T-helper 1 cell treated with Interleukin-12 subunit alpha and Interleukin-12 subunit beta and Interleukin-4 antibody, amounts not matched to agents 30 μg/mL and 1 μg/mL, for 36 hours (primary cell): Measurements from ENCODE around the gene XPR1.
A peak's percentile ranks its signal among the peaks of the same experiment; 100 is the strongest.

Experiments used
- H3K27ac Mint-ChIP-seq: one replicate; pipeline ENCODE4 v1.8.0; 2021; ENCODE audit warnings: mild to moderate bottlenecking, mixed read lengths
- H3K27me3 Mint-ChIP-seq: one replicate; pipeline ENCODE4 v1.8.0; 2021; ENCODE audit warnings: low read depth, mixed read lengths
- H3K36me3 Mint-ChIP-seq: one replicate; pipeline ENCODE4 v1.8.0; 2021; ENCODE audit warnings: low read depth, mixed read lengths
- H3K4me1 Mint-ChIP-seq: one replicate; pipeline ENCODE4 v1.8.0; 2021; ENCODE audit warnings: low read depth, mixed read lengths
- H3K4me3 Mint-ChIP-seq: one replicate; pipeline ENCODE4 v1.8.0; 2021; ENCODE audit warnings: mild to moderate bottlenecking, moderate library complexity, mixed read lengths
- H3K9me3 Mint-ChIP-seq: one replicate; pipeline ENCODE4 v1.8.0; 2021; ENCODE audit warnings: mixed read lengths

Gene XPR1

DNA sequence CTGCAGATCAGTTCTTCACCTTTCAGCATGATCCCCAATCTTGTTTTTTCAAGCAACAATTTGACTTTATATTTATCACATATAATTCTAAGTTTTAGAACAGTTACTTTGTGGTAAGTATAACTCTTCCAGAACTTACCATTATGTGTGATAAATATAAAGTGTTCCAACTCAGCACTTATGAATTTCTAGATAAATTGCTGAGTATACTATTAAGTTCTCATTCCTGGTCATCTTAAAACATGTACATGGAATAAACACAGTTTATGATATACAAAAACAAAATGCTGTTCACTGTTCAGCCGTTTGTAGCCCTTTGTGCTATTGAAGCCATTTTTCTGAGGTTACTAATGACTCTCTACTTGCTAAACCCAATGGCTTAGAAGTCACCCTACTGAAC is 5.1 kb upstream of the XPR1 start:
- no peak overlapping the region for H3K27ac Mint-ChIP-seq
- H3K4me1 Mint-ChIP-seq, result peaks cover 5% of the 10 kb centered on the region
- no peaks in the 10 kb centered on the region for H3K9me3 Mint-ChIP-seq
- no peak overlapping the region for H3K4me3 Mint-ChIP-seq
- peaks cover 17% of the 10 kb centered on the region for H3K27me3 Mint-ChIP-seq
- H3K36me3 Mint-ChIP-seq, result no peaks in the 10 kb centered on the region

DNA sequence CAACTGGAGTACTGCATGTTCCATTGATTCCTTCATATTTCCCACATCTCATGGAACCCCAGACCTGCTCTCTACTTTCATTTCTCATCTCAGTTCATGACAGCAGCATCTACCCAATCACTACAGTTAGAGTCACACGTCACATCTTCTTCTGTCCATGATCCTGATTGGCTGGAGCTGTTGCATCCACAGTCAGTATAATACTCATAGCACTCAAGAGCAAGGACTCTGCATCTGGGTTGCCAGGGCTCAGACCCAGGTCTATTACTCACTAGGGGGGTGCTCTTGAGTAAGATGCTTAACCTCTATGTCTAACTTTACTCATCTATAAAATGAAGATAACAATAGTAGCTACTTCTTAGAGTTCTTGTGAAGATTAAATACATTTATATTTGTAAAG is 4.4 kb upstream of the XPR1 start:
- Mint-ChIP-seq H3K4me3 (no peak overlapping the region), H3K36me3 (no peaks in the 10 kb centered on the region), H3K9me3 (no peaks in the 10 kb centered on the region), H3K27me3 (peaks cover 17% of the 10 kb centered on the region), H3K27ac (no peak overlapping the region), H3K4me1 (peaks cover 5% of the 10 kb centered on the region)

DNA sequence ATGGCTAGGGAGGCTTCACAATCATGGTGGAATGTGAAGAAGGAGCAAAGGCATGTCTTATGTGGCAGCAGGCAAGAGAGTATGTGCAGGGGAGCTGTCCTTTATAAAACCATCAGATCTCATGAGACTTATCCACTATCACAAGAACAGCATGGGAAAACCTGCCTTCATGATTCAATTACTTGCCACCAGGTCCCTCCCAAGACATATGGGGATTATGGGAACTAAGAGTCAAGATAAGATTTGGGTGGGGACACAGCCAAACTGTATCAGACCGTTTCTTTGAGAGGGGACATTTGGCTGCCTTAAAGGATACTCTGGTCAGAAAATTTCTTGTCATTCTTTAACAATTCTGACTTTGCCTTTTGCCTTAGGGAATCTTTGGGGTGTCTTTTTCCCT is 3.2 kb upstream of the XPR1 start:
- H3K4me1 Mint-ChIP-seq, result peaks cover 5% of the 10 kb centered on the region
- peaks cover 17% of the 10 kb centered on the region for H3K27me3 Mint-ChIP-seq
- H3K27ac Mint-ChIP-seq, result no peak overlapping the region
- H3K9me3 Mint-ChIP-seq, result no peaks in the 10 kb centered on the region
- H3K36me3 Mint-ChIP-seq, result no peaks in the 10 kb centered on the region
- no peak overlapping the region for H3K4me3 Mint-ChIP-seq

DNA sequence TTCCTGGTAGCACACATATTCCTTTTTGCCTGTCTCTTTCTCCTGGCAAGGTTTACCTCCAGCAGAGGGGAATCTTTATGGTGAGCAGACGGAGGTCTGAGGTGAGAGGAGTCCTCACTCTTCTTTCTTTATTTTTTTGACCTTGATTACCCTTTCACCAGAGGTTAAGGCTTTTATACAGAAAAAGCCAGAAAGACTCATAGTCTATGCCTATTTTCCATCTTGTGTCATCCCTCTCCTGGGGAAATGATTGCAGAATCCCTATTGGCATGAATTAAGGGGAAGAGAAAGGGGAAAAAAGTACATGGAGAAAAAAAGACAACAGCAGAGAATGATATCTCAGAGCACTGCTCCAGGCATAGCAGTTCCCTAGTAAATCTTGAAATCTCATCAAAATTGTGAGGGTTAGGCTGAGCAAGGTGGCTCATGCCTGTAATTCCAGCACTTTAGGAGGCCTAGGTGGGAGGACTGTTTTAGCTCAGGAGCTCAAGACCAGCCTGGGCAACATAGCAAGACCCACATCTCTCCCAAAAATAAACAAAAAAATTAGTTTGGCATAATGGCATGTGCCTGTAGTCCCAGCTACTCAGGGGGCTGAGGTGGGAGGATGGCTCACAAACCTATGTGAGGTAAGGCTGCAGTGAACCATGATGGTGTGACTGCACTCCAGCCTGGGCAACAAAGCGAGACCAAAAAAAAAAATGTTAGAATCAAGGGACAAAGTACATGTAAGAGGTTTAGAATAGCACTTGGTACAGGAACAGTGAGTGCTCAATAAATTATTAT is 1.2 kb upstream of the XPR1 start:
- Mint-ChIP-seq H3K27me3 (peaks cover 11% of the 10 kb centered on the region), H3K4me1 (peaks cover 5% of the 10 kb centered on the region), H3K4me3 (no peak overlapping the region), H3K36me3 (no peaks in the 10 kb centered on the region), H3K27ac (no peak overlapping the region), H3K9me3 (no peaks in the 10 kb centered on the region)

DNA sequence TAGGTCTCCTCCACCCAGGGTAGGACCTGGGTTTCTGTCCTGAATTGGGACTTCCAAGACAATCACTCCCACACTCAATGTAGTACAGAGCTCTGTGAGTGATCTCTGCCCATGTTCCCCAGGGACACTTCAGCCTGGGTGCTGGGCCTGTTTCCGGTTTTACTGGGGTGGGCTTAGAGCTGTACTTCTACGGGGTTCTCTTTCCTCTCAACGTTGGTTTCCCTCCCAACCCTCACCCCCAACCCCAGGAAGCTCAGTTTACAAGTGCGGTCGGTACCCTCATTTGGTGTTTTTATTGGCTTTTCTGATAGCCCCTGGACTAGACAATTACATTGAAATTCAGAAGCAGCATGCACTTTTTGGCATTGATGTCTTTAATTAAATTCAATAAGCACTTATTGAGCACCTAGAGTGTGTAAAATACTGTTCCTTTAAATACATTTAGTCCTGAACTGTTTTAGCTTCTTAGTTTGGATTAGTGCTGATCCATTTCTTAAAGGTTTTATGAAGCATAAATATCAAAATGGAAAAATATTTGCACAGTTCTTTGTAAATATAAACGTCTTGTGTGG is 542 bp upstream of the XPR1 start:
- Mint-ChIP-seq H3K36me3 (no peaks in the 10 kb centered on the region), H3K27me3 (peaks cover 8% of the 10 kb centered on the region), H3K27ac (peak overlapping the region; percentile 86), H3K4me3 (peak overlapping the region; percentile 85), H3K9me3 (no peaks in the 10 kb centered on the region), H3K4me1 (peaks cover 5% of the 10 kb centered on the region)

DNA sequence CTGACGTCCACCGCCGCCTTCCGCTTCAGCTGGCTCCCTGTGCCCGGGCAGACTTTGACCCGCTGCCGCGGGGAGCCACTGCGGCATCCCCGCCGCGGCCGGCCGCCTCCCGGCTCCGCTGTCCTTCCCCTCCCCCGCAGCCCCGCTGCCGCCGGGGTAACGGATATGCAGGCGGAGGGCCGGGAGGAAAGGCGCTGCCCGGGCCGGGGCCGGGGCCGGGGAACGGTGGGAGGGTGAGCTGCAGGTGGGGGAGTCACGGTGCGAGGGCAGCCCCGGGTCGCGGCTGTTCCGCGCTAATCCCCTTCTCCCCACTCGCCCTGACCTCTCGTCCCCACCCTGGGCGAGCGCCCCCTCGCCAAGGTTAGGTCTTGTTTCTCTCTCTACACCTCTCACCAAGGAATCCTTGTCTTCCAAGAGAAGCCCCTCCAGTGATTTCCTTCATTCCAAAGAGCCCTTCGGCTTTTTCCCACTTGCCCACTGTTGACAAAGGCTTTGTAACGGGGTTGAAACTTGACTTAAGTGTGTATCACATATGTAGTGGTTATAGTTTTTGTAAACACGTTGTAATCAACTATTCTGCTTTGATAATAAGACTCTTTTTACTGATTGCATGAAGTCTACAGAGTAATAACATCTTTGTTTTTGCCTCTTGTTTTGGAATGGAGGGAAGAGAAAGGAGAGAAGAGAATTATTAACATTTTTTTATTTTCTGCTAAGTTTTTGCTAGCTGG is 669 bp downstream of the XPR1 start:
- H3K27ac Mint-ChIP-seq, result peak overlapping the region; percentile 86
- H3K4me1 Mint-ChIP-seq, result peaks cover 5% of the 10 kb centered on the region
- peak overlapping the region; percentile 85 for H3K4me3 Mint-ChIP-seq
- H3K9me3 Mint-ChIP-seq, result no peaks in the 10 kb centered on the region
- peaks cover under 1% of the 10 kb centered on the region for H3K27me3 Mint-ChIP-seq
- no peaks in the 10 kb centered on the region for H3K36me3 Mint-ChIP-seq

DNA sequence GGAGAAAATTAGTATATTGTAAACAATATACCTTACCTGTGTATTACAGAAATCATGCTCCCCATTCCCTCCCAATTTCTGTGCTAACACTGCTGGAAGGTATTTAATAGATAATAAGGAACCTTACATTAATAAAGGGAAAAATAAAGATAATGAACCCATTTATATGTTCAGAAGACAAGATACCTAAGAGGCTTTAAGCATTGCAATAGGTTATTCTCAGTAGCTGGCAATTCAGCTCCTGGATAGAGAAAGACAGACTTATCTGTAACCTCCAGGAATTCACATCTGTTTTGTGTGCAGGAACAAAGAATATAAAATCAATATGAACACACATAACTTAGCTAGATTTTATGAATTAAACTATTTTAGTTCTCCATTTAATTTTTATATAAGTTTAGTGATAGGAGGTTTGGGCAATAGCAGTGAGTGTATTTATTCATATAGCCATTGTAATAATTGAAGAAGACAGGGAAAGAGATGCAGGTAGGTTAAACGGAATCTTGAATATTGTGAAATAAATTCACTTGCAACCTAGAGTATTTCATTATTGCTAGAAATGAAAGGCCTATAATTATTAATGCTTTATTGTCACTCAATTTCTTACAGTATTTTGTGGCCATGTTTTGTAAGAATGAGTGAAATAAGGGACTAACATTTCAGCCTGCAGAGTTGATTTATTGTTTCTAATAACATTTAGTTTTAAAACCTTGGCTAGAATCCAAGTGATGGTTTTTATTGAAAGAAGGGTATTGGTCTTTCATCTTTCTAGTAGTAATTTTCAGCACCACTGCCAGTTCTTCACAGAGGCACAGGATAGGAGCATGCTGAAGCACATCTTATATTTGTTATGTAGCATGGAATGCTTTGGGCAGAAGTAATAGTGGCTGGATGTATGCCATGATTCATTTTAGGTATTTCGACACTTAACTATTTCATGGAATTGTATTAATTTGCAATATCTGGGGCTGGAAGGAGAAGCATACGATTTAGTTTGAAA is 1.5 kb downstream of the XPR1 start:
- Mint-ChIP-seq H3K4me1 (peaks cover 5% of the 10 kb centered on the region), H3K27ac (no peak overlapping the region), H3K9me3 (no peaks in the 10 kb centered on the region), H3K4me3 (no peak overlapping the region), H3K36me3 (no peaks in the 10 kb centered on the region), H3K27me3 (no peaks in the 10 kb centered on the region)

DNA sequence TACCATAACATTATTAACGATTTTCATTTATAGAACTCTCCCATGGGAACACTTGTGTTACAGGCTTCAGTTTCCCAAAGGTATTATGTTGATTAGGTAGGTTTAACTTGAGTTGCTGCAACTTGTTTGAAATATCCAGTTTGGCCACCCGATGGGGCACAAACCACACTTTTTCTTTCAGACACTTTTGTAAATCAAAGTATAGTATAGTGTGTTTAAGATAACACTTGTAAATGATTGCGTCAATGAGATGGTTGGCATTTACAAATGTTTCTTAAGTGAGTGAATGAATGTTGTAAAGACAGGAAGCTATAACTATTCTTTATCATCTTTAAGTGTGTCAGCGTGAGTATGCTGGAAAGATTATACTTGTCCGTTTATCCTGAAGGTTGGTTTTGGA is 4.3 kb downstream of the XPR1 start:
- no peaks in the 10 kb centered on the region for H3K27me3 Mint-ChIP-seq
- peaks cover 1% of the 10 kb centered on the region for H3K36me3 Mint-ChIP-seq
- no peak overlapping the region for H3K27ac Mint-ChIP-seq
- no peak overlapping the region for H3K4me3 Mint-ChIP-seq
- peaks cover 8% of the 10 kb centered on the region for H3K4me1 Mint-ChIP-seq
- no peaks in the 10 kb centered on the region for H3K9me3 Mint-ChIP-seq

DNA sequence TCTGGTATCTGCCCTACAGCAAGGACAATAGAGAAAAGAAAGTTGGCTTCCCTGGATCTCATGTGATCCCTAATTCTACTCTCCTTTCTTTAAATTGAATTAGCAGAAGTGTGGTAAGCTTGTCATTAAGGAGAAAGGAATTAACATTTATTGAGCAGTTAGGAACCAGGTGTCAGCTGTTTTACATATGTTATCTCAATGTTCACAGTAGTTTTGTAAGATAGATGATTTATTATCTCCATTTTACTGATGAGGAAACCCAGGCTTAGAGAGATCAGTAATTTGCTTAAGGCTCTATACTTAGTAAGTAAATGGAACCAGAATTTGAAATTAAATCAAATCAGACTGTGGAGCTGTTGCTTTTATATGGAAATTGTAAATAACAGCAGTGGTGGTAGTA is 8.0 kb downstream of the XPR1 start:
- H3K27ac Mint-ChIP-seq, result no peak overlapping the region
- H3K36me3 Mint-ChIP-seq, result peaks cover 1% of the 10 kb centered on the region
- no peak overlapping the region for H3K4me3 Mint-ChIP-seq
- peaks cover 3% of the 10 kb centered on the region for H3K4me1 Mint-ChIP-seq
- H3K9me3 Mint-ChIP-seq, result no peaks in the 10 kb centered on the region
- no peaks in the 10 kb centered on the region for H3K27me3 Mint-ChIP-seq

DNA sequence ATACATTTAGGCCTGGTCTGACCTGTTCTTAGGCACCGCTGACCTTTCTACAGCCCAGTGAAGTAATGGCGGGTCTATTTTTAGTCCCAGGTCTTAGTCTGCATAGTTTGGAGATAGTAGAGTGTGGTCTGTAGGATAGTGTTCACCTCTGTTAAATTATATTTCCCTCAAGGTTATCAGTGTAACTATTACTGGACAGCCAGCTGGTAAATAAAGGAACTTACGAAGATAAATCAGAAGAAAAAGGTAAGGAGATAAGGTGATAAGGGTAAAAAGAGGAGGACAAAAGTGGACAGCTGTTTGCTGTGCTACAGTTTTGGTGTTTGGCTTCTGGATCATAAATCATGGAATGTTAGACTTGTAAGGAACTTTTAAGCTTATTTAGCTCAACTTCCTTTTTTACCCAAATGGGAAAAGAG is 8.7 kb downstream of the XPR1 start:
- H3K36me3 Mint-ChIP-seq, result peaks cover 1% of the 10 kb centered on the region
- H3K4me1 Mint-ChIP-seq, result peaks cover 3% of the 10 kb centered on the region
- no peaks in the 10 kb centered on the region for H3K27me3 Mint-ChIP-seq
- no peak overlapping the region for H3K4me3 Mint-ChIP-seq
- no peaks in the 10 kb centered on the region for H3K9me3 Mint-ChIP-seq
- H3K27ac Mint-ChIP-seq, result no peak overlapping the region

DNA sequence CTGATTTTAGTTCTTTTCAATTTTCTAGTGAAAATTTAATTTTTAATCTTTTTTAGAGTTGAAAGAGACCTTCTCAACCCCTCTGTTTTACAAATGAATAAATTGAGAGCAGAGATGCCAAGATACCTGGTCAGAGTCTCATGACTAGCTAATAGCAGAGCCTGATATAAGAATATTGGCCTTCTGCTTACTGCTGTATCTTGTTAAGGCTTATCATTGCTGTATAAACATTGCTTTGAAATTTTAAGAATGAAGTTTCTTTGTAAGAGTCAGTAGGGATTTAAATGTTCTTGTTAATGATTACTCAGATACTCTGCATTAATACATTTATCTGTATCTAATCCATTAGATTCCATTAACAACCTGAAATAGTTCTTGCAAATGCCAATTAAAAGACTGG is 9.8 kb downstream of the XPR1 start:
- H3K9me3 Mint-ChIP-seq, result no peaks in the 10 kb centered on the region
- no peaks in the 10 kb centered on the region for H3K27me3 Mint-ChIP-seq
- H3K4me1 Mint-ChIP-seq, result peaks cover 3% of the 10 kb centered on the region

DNA sequence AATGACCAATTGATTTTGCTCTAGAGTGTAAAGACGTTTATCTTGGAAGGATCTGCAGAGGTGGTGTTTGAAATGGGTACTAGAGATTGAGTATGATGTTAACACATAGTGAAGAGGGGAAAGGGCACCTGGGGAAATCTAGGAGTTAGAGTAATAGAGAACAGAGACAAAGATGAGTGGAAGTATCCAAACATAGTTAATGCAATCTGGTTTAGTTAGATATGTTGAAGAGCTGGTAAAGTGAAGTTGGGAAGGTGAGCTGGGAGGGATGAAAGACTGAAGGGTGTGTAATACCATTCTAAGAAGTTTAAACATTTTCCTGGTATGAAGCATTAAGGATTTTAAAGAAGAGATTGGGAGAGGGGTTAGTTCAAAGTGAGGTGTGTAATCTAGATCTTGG is 11.0 kb downstream of the XPR1 start:
- Mint-ChIP-seq H3K9me3 (no peaks in the 10 kb centered on the region), H3K27ac (no peak overlapping the region), H3K4me3 (no peak overlapping the region), H3K27me3 (no peaks in the 10 kb centered on the region), H3K36me3 (peaks cover 1% of the 10 kb centered on the region), H3K4me1 (peaks cover 3% of the 10 kb centered on the region)

More for the DNA sequence above, 9.8 kb downstream of the XPR1 start:
- Mint-ChIP-seq H3K27ac (no peak overlapping the region), H3K36me3 (peaks cover 1% of the 10 kb centered on the region), H3K4me3 (no peak overlapping the region)

DNA sequence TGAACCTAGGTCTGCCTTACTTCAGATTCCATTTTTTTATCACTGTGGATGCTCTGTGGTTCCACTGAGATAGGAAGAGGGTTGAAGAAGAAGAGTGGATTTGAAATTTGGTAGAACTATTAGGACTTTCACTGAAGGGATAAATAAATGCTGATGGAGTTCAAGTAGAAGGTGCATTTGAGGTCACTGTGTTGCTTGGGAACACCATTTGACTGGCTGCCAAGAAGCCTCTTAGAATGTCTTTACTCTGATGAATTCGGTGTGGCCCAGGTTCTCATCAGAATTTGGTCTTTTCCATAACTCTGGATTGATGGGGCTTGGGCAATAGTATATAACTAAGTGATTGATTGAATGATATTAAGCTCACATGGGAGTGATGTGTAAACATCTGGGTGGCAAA is 11.9 kb downstream of the XPR1 start:
- peaks cover 3% of the 10 kb centered on the region for H3K4me1 Mint-ChIP-seq
- no peaks in the 10 kb centered on the region for H3K27me3 Mint-ChIP-seq
- no peak overlapping the region for H3K4me3 Mint-ChIP-seq
- H3K36me3 Mint-ChIP-seq, result peaks cover 1% of the 10 kb centered on the region
- no peaks in the 10 kb centered on the region for H3K9me3 Mint-ChIP-seq
- no peak overlapping the region for H3K27ac Mint-ChIP-seq

DNA sequence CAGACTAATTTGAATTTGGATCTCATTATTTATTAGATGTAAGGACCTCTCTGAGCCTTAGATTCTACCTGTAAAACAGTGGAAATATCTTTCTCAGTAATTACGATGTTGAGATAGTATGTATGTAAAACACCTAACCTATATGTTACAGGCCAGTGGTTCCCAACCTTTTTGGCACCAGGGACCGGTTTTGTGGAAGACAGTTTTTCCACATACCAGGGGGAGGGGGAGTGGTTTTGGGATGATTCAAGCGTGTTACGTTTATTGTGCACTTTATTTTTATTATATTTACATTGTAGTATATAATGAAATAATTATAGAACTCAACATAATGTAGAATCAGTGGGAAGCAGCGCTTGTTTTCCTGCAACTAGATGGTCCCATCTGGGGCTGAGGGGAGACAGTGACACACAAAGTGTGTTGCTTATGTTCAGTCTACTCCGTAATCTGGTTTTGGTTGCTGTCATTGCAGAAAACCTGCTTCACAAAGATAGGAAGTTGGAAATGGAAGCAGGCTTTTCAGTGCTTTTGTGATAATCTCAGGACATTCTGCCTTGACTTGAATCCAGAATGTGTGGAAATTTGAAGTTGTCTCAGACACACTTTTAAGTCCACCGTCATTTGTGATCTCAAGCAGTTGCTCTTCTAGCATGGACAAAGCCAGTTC is 12.8 kb downstream of the XPR1 start:
- Mint-ChIP-seq H3K36me3 (peaks cover 1% of the 10 kb centered on the region), H3K27ac (no peak overlapping the region)

More for the DNA sequence above, 12.8 kb downstream of the XPR1 start:
- no peaks in the 10 kb centered on the region for H3K9me3 Mint-ChIP-seq
- no peak overlapping the region for H3K4me3 Mint-ChIP-seq
- H3K27me3 Mint-ChIP-seq, result no peaks in the 10 kb centered on the region
- H3K4me1 Mint-ChIP-seq, result peaks cover 3% of the 10 kb centered on the region
